HG02870 (cell line): ENCODE measurements around the gene EIF3L.

Experiments used
- ATAC-seq: cut with Tn5 transposase; IDR thresholded peaks from one replicate; pipeline ENCODE4 v1.9.1; 2021; ENCODE audit warnings: mild to moderate bottlenecking, moderate library complexity; ENCODE audit not compliant: unreplicated experiment

Gene EIF3L

DNA sequence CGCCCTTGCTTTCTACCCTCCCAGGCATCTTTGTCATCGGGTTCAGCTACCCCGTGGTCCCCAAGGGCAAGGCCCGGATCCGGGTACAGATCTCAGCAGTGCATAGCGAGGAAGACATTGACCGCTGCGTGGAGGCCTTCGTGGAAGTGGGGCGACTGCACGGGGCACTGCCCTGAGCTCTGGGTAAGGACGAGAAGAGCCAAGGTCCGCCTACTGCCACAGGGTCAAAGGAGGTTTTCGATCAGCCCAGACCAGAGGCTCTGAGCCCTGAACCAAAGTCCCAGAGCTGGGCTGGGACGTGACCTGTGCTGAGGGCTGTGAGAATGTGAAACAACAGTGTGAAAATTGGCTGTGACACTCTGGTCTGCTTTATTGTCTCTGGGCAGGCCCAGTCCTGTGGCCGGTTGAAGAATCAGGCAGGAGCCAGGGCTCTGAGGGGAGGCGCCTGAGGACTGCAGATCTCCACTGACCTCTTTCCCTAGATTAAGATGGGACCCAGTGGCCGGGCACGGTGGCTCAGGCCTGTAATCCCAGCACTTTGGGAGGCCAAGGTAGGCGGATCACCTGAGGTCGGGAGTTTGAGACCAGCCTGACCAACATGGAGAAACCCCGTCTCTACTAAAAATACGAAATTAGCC is 32.6 kb upstream of the EIF3L start:
- ATAC-seq, result no peak

GRCh38 chr22:37817705-37818408 is 31.4 kb upstream of the EIF3L start:
- no peak for ATAC-seq

DNA sequence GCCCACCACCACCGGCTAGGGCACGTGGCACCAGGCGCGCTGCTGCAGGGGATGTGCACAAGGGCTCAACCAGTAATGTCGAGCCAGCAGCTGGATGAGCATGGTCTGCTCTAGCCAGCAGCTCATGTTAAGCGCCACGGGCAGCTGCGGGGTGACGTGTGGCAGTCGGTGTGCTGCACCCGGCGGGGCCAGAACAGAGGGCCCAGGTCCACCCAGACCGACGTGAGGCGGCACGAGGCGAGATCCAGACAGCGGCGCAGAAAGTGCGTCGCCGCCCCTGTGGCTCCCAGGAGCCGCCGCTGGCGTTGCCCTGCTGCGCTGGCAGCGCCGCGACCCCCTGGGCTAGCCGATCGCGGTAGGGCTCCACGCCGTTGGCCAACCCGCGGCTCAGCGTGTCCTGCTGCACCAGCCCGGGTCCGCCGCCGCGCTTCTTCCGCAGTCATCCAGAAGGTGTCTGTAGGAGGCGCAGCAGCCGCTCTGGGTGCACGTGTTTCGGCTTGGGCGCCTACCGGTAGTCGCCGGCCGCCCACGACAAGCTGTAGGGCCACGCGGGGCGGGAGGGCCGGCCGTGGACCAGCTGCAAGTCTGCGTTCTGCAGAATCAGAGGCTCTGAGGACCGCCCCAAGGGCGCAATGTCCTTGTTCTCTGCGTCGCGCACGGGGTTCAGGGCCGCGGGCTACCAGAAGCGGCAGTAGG is 30.7 kb upstream of the EIF3L start:
- ATAC-seq, result no peak

DNA sequence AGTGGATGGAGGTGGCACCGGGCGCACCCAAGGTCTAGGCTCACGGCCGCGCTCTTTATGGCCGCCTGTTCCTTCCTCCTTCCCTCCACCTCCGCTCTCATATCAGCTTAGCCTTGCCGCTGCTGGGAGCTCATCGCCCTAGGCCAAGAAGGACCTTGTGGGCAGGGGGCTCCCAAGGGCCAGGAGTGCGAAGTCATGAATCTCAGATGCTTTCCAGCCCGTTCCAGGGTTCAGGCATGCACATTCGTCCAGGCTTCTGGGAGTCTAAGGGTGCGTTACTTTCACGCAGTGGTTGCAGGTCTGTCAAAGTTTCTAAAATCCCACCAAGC is 30.1 kb upstream of the EIF3L start:
- no peak for ATAC-seq

GRCh38 chr22:37820350-37820749 is 28.9 kb upstream of the EIF3L start:
- no peak for ATAC-seq

DNA sequence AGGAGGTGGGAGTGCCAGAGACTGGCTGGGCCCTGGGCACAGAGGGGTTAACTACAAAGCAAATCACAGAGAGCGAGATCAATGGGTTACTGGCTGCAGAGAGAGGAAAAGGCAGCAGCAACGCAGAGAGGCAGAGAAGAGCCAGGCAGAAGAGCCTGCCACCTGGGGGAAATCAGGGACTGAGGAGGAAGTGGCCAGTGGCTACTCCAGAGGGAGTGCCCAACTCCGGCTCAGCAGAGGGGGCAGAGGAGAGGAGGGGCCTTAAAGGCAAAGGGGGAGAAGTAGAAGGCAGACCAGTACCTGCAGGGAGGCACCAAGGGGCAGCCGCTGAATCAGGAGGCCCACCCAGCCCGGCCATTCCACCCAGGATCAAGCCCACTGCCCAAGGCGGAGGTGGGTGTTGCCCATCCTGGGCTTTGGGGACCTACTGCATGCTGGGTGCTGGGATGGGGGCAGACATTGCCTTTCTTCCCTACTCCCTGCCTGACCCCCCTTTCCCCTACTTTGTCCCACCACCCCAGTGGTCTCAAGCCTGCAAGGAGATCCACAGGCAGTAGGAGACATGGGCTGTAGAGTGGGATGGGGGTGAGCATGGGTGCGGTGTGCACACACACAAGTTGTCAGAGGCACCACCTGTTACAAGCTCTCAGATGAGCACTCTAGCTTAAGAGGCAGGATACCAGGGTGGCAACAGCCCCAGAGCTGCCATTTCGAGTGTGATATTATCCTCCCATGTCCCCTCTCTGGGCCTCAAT is 27.0 kb upstream of the EIF3L start:
- no peak for ATAC-seq

DNA sequence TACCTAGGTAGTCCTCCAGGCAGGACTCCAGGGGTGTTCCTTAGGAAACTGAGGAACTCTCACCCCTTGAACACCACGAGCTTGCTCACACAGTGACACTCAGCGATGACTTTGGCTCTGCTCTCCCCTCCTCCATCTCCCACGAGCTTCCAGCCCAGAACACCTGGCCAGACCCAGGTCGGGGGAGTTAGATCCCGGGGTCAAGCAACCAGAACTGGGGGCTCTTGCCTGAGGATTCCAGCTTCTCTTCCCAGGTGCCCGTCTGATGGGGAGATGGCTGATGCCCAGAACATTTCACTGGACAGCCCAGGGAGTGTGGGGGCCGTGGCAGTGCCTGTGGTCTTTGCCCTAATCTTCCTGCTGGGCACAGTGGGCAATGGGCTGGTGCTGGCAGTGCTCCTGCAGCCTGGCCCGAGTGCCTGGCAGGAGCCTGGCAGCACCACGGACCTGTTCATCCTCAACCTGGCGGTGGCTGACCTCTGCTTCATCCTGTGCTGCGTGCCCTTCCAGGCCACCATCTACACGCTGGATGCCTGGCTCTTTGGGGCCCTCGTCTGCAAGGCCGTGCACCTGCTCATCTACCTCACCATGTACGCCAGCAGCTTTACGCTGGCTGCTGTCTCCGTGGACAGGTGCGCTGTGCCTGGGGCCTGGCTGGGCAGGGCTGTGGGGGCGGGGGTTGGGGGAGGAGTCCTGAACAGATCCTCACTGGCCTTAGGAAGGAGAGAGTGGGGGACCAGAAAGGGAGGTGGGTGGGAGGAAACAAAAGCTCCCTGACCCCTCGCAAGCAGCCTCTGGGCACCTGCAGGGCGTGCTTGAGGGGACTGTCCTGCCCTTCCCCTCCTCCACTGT is 25.9 kb upstream of the EIF3L start, which contains the start of gene GALR3:
Gene GALR3, plus strand, starts transcription at position 249 of the 852 bp plus-strand sequence. Its CDS starts 25 bp downstream, at position 274.
- no peak for ATAC-seq

DNA sequence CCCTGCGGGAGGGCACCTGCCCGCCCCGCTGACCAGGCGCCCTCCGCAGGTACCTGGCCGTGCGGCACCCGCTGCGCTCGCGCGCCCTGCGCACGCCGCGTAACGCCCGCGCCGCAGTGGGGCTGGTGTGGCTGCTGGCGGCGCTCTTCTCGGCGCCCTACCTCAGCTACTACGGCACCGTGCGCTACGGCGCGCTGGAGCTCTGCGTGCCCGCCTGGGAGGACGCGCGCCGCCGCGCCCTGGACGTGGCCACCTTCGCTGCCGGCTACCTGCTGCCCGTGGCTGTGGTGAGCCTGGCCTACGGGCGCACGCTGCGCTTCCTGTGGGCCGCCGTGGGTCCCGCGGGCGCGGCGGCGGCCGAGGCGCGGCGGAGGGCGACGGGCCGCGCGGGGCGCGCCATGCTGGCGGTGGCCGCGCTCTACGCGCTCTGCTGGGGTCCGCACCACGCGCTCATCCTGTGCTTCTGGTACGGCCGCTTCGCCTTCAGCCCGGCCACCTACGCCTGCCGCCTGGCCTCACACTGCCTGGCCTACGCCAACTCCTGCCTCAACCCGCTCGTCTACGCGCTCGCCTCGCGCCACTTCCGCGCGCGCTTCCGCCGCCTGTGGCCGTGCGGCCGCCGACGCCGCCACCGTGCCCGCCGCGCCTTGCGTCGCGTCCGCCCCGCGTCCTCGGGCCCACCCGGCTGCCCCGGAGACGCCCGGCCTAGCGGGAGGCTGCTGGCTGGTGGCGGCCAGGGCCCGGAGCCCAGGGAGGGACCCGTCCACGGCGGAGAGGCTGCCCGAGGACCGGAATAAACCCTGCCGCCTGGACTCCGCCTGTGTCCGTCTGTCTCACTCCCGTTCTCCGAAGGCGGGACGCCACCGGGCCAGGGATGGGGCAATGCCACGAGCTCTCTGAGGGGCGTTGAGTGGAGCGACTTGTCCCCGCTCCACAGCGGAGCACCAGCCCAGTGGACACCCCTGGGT is 24.3 kb upstream of the EIF3L start:
- ATAC-seq, result no peak

GRCh38 chr22:37827056-37827455 is 22.2 kb upstream of the EIF3L start:
- ATAC-seq, result no peak

DNA sequence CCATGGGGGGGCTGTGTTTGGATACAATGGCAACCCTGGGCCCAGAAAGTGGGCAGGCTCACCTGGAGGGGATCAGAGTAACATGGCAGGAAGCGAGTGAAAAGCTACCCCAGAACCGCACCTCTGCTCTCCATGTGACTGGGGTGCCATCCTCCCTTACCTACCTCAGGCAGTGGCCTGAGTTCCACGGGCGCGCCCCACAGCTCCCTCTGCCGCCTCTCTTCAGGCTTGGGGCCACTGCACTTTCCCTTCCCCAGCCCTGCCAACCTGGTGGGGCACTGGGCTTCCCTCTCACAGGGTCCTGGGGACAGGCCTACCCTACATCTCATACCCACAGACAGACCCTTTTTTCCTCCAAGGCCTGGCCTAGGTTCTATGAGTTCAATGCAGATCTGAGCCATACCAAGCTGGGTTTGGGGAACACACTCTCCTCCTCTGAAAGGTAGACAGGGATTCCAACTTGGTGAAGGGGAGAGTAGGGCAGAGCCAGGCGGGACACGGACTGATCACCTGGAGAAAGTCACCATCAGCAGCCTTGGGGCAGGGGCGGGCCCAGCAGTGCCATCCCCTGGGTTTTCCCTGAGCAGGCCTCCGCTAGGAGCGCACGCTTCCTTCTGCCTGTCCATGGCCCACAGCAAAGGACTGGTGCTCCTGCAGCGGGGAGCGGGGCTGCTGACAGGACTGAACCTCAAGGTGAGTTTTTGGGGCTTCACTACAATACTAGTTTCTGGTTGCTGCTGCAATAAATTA is 19.0 kb upstream of the EIF3L start:
- no peak for ATAC-seq

- ATAC-seq, result no peak
Measured at GRCh38 chr22:37831472-37831871, 17.7 kb upstream of the EIF3L start.

- no peak for ATAC-seq
Measured at GRCh38 chr22:37832022-37832857, 17.0 kb upstream of the EIF3L start.

DNA sequence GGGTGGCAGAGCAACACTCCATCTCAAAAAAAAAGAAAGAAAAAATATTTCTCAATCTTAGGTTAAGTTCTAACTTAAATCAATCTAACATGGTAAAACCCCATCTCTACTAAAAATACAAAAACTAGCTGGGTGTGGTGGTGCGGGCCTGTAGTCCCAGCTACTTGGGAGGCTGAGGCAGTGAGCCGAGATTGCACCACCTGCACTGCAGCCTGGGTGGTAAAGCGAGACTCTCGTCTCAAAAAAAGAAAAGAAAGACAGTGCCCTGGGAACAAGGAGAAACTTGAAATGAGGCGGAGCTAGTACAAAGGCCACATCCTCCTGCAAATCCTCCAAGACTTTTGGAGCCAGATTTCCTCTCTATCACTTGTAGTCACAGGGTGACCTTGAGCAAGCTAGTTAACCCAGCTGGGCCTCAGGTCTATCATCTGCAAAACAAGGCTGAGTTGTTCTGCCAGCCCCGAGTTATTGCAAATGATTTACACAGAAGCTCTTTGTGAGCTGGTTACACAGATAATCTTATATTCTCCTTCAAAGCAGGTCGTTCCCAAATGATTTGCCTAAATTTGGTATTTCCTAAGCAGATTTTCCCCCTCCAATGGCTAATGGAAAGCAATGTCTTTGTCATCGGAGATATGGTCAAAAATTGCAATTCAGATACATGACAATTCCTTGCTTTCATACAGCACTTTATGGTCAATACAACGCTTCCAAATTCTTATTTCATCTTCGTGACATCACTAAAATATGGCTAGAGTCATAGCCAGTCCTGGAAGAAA is 7.0 kb upstream of the EIF3L start:
- ATAC-seq, result no peak

DNA sequence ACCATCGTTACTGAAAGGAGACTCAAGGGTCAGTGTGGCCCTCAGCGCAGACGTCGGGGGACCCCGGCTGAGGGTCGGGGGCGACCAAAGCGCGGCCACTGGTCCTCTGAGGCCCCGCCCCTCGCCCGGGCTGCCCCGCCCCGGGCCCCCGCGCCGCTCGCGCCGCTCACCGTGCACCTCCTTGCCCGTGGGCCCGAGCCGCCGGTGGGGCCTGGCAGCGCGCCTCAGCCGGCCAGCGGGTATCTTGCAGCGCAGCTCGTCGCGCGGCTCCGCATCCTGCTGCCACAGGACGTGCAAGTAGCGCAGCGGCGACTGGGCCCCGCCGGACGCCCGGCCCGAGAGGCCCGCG is 5.5 kb upstream of the EIF3L start:
- ATAC-seq, result peak; percentile 35

GRCh38 chr22:37844904-37845329 is 4.3 kb upstream of the EIF3L start:
- no peak for ATAC-seq

DNA sequence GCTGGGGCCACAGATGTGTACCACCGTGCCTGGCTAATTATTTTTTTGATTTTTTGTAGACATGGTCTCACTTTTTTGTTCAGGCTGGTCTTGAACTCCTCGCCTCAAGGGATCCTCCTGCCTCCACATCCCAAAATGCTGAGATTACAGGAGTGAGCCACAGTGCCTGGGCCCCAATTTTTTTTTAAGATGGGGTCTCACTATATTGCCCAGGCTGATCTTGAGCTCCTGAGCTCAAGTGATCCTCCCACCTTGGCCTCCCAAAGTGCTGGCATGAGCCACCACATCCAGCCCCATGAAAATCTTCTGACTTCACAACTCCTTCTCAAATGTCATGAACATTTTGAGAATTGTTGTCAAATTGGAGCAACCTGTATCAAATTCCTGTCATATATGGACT is 2.8 kb upstream of the EIF3L start:
- no peak for ATAC-seq

GRCh38 chr22:37848587-37849088 is 581 bp upstream of the EIF3L start:
- ATAC-seq, result no peak
